HEK293 (cell line): ENCODE measurements around the gene ARHGAP35.

Source experiments
- CTCF ChIA-PET: fragments of 350-600 bp; formaldehyde crosslinking; extraction: SDS; loops from one replicate; lab custom pipeline; 2021; ENCODE audit warnings: antibody characterized with exemption; lab: Yijun Ruan, JAX
- POLR2A ChIA-PET: fragments of 300-600 bp; formaldehyde crosslinking; extraction: SDS; loops from one replicate; lab custom pipeline; 2020; ENCODE audit warnings: antibody characterized with exemption, inconsistent platforms; lab: Yijun Ruan, JAX
- H3K27ac ChIP-seq: fragments of 200-500 bp; sonication (Bioruptor generic); 2 replicates; pipeline ENCODE4 v1.5.1; 2014; ENCODE audit warnings: low read depth, low read length, control low read depth, inconsistent platforms; ENCODE audit errors: extremely low read depth
- H3K36me3 ChIP-seq, 2 experiments: fragments of 200-500 bp in 1 of 2; sonication (Bioruptor generic) in 1 of 2; 1 replicate in 1 of 2; 2 replicates in 1 of 2; pipeline ENCODE4 v1.5.1; 2014 to 2017; ENCODE audit warnings: inconsistent platforms in 2 of 2, low read length in 2 of 2; ENCODE audit not compliant: control insufficient read depth in 2 of 2, insufficient read depth in 1 of 2
- H3K4me1 ChIP-seq: fragments of 200-500 bp; sonication (Bioruptor generic); 2 replicates; pipeline ENCODE4 v1.5.1; 2014; ENCODE audit warnings: mild to moderate bottlenecking, low read length, inconsistent platforms; ENCODE audit not compliant: control insufficient read depth, insufficient read depth
- H3K4me3 ChIP-seq: 2 replicates; pipeline ENCODE4 v1.5.1; 2011; ENCODE audit warnings: low read depth, mild to moderate bottlenecking, control low read depth, low read length, moderate library complexity
- H3K9me3 ChIP-seq: fragments of 200-500 bp; sonication (Bioruptor generic); 2 replicates; pipeline ENCODE4 v1.5.1; 2014; ENCODE audit warnings: low read depth, low read length, inconsistent platforms; ENCODE audit not compliant: control insufficient read depth, insufficient read depth
- FEZF1 ChIP-seq: fragments of 450-650 bp; formaldehyde crosslinking; IDR thresholded peaks from 2 replicates; pipeline ENCODE4 v1.5.1; 2016; ENCODE audit warnings: missing biosample characterization, missing genetic modification characterization
- GLIS1 ChIP-seq: fragments of 450-650 bp; formaldehyde crosslinking; IDR thresholded peaks from 2 replicates; pipeline ENCODE4 v1.5.1; 2016; ENCODE audit warnings: missing biosample characterization, missing genetic modification characterization
- GLIS2 ChIP-seq: fragments of 450-650 bp; formaldehyde crosslinking; IDR thresholded peaks from 2 replicates; pipeline ENCODE4 v1.5.1; 2016; ENCODE audit warnings: missing biosample characterization, missing genetic modification characterization
- MZF1 ChIP-seq: fragments of 450-650 bp; formaldehyde crosslinking; IDR thresholded peaks from 2 replicates; pipeline ENCODE4 v1.5.1; 2017; ENCODE audit warnings: missing biosample characterization, missing genetic modification characterization, borderline replicate concordance
- SCRT2 ChIP-seq: fragments of 450-650 bp; formaldehyde crosslinking; IDR thresholded peaks from 2 replicates; pipeline ENCODE4 v1.5.1; 2016; ENCODE audit warnings: missing biosample characterization, missing genetic modification characterization
- SP7 ChIP-seq: fragments of 450-650 bp; formaldehyde crosslinking; IDR thresholded peaks from 2 replicates; pipeline ENCODE4 v1.5.1; 2016; ENCODE audit warnings: missing biosample characterization, missing genetic modification characterization
- YY2 ChIP-seq: fragments of 450-650 bp; formaldehyde crosslinking; IDR thresholded peaks from 2 replicates; pipeline ENCODE4 v1.5.1; 2016; ENCODE audit warnings: missing biosample characterization, missing genetic modification characterization
- ZNF157 ChIP-seq: fragments of 450-650 bp; formaldehyde crosslinking; IDR thresholded peaks from 2 replicates; pipeline ENCODE4 v1.5.1; 2016; ENCODE audit warnings: missing biosample characterization, missing genetic modification characterization
- ZNF221 ChIP-seq: fragments of 450-650 bp; formaldehyde crosslinking; IDR thresholded peaks from 2 replicates; pipeline ENCODE4 v1.5.1; 2017; ENCODE audit warnings: missing biosample characterization, missing genetic modification characterization, borderline replicate concordance
- ZNF223 ChIP-seq: fragments of 450-650 bp; formaldehyde crosslinking; IDR thresholded peaks from 2 replicates; pipeline ENCODE4 v1.5.1; 2016; ENCODE audit warnings: missing biosample characterization, missing genetic modification characterization
- ZNF311 ChIP-seq: fragments of 450-650 bp; formaldehyde crosslinking; IDR thresholded peaks from 2 replicates; pipeline ENCODE4 v1.5.1; 2017; ENCODE audit warnings: missing biosample characterization, missing genetic modification characterization, borderline replicate concordance
- ZNF560 ChIP-seq: fragments of 450-650 bp; formaldehyde crosslinking; IDR thresholded peaks from 2 replicates; pipeline ENCODE4 v1.5.1; 2017; ENCODE audit warnings: missing biosample characterization, missing genetic modification characterization, borderline replicate concordance
- ZNF561 ChIP-seq: fragments of 450-650 bp; IDR thresholded peaks from 2 replicates; pipeline ENCODE4 v1.5.1; 2018; ENCODE audit warnings: missing biosample characterization, missing genetic modification characterization, borderline replicate concordance
- ZNF600 ChIP-seq: fragments of 450-650 bp; formaldehyde crosslinking; IDR thresholded peaks from 2 replicates; pipeline ENCODE4 v1.5.1; 2016; ENCODE audit warnings: missing biosample characterization, missing genetic modification characterization
- ZSCAN16 ChIP-seq: fragments of 450-650 bp; formaldehyde crosslinking; IDR thresholded peaks from 2 replicates; pipeline ENCODE4 v1.5.1; 2016; ENCODE audit warnings: missing biosample characterization, missing genetic modification characterization
- ZXDB ChIP-seq: fragments of 450-650 bp; formaldehyde crosslinking; IDR thresholded peaks from 2 replicates; pipeline ENCODE4 v1.5.1; 2016; ENCODE audit warnings: missing biosample characterization, missing genetic modification characterization
- TF ChIP-seq, protein P1 (sequence below): fragments of 450-650 bp; formaldehyde crosslinking; IDR thresholded peaks from 2 replicates; pipeline ENCODE4 v1.5.1; 2016; ENCODE audit warnings: missing biosample characterization, missing genetic modification characterization
- TF ChIP-seq, protein P2 (sequence below): fragments of 450-650 bp; formaldehyde crosslinking; IDR thresholded peaks from 2 replicates; pipeline ENCODE4 v1.5.1; 2016; ENCODE audit warnings: missing biosample characterization, missing genetic modification characterization
- TF ChIP-seq, protein P3 (sequence below): fragments of 450-650 bp; formaldehyde crosslinking; IDR thresholded peaks from 2 replicates; pipeline ENCODE4 v1.5.1; 2016; ENCODE audit warnings: missing biosample characterization, missing genetic modification characterization
- TF ChIP-seq, protein P4 (sequence below): fragments of 450-650 bp; formaldehyde crosslinking; IDR thresholded peaks from 2 replicates; pipeline ENCODE4; 2016; ENCODE audit warnings: missing biosample characterization, missing genetic modification characterization

ARHGAP35 gene

DNA sequence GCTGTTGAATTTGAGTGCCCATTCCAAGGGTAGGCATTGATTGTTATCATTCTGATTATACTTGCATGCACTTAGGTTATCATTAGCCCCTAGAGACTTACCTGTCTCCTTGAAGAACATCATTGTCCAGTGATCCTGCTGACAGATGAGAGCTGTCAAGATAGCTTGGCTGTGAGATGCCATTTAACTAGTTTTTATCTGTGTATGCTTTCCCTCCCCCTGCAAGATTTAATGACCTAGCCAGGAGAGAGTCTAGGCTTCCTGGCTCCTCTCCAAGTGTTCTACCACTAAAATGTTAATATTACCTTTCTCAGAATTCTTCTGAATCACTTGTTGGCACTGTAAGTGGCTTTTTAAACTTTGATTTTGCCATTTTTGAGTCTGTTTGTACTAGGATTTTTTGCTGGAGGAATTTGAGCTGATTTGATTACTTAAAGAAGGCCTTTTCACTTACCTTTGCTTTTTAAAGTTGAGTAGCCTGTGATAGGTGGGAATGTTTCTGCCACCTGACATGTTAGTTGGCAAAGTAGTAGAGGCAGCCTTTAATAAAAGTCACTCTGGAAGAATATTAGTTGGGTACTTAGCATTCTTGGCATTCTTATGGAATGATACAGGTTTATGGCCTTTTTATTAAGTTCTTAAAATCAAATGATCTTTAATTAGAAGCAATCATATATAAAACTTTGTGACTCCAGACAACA, 41.1 kb downstream of the ARHGAP35 start (continued):
- TF ChIP-seq, protein P1, sequence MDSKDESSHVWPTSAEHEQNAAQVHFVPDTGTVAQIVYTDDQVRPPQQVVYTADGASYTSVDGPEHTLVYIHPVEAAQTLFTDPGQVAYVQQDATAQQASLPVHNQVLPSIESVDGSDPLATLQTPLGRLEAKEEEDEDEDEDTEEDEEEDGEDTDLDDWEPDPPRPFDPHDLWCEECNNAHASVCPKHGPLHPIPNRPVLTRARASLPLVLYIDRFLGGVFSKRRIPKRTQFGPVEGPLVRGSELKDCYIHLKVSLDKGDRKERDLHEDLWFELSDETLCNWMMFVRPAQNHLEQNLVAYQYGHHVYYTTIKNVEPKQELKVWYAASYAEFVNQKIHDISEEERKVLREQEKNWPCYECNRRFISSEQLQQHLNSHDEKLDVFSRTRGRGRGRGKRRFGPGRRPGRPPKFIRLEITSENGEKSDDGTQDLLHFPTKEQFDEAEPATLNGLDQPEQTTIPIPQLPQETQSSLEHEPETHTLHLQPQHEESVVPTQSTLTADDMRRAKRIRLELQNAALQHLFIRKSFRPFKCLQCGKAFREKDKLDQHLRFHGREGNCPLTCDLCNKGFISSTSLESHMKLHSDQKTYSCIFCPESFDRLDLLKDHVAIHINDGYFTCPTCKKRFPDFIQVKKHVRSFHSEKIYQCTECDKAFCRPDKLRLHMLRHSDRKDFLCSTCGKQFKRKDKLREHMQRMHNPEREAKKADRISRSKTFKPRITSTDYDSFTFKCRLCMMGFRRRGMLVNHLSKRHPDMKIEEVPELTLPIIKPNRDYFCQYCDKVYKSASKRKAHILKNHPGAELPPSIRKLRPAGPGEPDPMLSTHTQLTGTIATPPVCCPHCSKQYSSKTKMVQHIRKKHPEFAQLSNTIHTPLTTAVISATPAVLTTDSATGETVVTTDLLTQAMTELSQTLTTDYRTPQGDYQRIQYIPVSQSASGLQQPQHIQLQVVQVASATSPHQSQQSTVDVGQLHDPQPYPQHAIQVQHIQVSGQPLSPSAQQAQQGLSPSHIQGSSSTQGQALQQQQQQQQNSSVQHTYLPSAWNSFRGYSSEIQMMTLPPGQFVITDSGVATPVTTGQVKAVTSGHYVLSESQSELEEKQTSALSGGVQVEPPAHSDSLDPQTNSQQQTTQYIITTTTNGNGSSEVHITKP (tag by site-specific recombination), result peak; percentile 65
- TF ChIP-seq, protein P2, sequence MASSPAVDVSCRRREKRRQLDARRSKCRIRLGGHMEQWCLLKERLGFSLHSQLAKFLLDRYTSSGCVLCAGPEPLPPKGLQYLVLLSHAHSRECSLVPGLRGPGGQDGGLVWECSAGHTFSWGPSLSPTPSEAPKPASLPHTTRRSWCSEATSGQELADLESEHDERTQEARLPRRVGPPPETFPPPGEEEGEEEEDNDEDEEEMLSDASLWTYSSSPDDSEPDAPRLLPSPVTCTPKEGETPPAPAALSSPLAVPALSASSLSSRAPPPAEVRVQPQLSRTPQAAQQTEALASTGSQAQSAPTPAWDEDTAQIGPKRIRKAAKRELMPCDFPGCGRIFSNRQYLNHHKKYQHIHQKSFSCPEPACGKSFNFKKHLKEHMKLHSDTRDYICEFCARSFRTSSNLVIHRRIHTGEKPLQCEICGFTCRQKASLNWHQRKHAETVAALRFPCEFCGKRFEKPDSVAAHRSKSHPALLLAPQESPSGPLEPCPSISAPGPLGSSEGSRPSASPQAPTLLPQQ (tag by site-specific recombination), result no peak
- TF ChIP-seq ZNF561, result peak; percentile 54; the same call in 1 of the 2 replicates
- TF ChIP-seq, protein P3, sequence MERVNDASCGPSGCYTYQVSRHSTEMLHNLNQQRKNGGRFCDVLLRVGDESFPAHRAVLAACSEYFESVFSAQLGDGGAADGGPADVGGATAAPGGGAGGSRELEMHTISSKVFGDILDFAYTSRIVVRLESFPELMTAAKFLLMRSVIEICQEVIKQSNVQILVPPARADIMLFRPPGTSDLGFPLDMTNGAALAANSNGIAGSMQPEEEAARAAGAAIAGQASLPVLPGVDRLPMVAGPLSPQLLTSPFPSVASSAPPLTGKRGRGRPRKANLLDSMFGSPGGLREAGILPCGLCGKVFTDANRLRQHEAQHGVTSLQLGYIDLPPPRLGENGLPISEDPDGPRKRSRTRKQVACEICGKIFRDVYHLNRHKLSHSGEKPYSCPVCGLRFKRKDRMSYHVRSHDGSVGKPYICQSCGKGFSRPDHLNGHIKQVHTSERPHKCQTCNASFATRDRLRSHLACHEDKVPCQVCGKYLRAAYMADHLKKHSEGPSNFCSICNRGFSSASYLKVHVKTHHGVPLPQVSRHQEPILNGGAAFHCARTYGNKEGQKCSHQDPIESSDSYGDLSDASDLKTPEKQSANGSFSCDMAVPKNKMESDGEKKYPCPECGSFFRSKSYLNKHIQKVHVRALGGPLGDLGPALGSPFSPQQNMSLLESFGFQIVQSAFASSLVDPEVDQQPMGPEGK (tag by site-specific recombination), result peak; percentile 24; the same call in 1 of the 2 replicates
- TF ChIP-seq ZNF223, result no peak
- TF ChIP-seq GLIS1 (tag by site-specific recombination), result peak; percentile 80
- 0 out of 2 replicates have a peak, but pooled peaks have one; percentile 31 for TF ChIP-seq SP7 (tag by site-specific recombination)
- TF ChIP-seq ZNF221 (tag by site-specific recombination), result no peak
- 0 out of 2 replicates have a peak, but pooled peaks have one; percentile 11 for TF ChIP-seq SCRT2 (tag by site-specific recombination)
- peak; percentile 58 for TF ChIP-seq FEZF1 (tag by site-specific recombination)
- peak; percentile 53; the same call in 1 of the 2 replicates for TF ChIP-seq ZXDB (tag by site-specific recombination)

DNA sequence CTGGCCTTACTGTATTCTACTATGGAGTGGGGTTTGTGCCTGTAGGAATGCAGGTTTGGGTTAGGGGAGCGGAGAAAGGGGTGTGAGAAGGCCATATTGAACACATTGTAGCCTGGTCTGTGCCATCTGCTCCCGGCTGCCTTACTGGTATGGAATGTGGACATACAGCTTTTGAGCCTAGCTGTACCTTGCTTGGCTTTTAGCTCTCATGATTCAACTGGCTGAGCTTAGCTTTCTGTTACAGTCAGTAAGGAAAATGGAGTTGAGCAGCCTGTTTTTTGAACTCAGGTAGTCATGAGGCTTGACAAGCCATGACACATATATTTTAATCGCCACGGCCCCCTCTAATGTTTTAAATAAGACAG, 41.6 kb downstream of the ARHGAP35 start:
- H3K9me3 ChIP-seq, result no peaks in the 10 kb centered on the region
- no peak overlapping the region for H3K4me3 ChIP-seq
- TF ChIP-seq ZNF311, result no peak
- no peak for TF ChIP-seq ZSCAN16 (tag by site-specific recombination)
- no peak for TF ChIP-seq ZNF157 (tag by site-specific recombination)
- TF ChIP-seq ZNF600 (tag by site-specific recombination), result peak; percentile 78
- ChIA-PET CTCF (interaction anchor here (0.6 to 1.7 kb wide), 4 partner anchors 43 to 697 kb away, joined by 3 to 10 read pairs (median 4); no protein-coding TSS in a partner anchor), POLR2A (no interaction called here)
- H3K36me3 ChIP-seq, result no peaks in the 10 kb centered on the region; a peak in 1 of 3 replicates
- peaks cover 46% of the 10 kb centered on the region for H3K4me1 ChIP-seq
- peak overlapping the region; percentile 28; the same call in 1 of the 2 replicates for H3K27ac ChIP-seq

DNA sequence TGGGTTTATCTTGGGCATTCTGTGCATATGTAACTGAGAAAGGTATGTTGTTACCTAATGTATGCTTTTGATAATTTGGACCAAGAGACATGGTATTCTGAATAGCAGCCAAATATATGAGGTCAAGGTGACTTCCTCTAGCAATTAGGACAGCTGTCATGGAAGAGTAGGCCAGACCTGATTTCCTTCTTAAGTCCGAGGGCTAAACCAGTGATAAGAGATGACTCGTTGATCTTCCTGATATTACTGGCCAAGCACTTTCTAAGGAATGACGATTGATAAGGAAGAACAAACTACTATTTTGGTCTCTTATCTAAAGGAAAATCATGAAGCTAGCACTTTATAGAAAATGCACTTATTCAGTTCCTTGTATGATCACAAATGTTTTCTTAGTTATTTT, 42.7 kb downstream of the ARHGAP35 start:
- CTCF ChIA-PET, result interaction anchor here (0.5 to 1.7 kb wide), 2 partner anchors 88 to 136 kb away, joined by 7 to 10 read pairs; no protein-coding TSS in a partner anchor

More for the DNA sequence above, 42.7 kb downstream of the ARHGAP35 start:
- peaks cover 54% of the 10 kb centered on the region for H3K4me1 ChIP-seq
- TF ChIP-seq, protein P4, sequence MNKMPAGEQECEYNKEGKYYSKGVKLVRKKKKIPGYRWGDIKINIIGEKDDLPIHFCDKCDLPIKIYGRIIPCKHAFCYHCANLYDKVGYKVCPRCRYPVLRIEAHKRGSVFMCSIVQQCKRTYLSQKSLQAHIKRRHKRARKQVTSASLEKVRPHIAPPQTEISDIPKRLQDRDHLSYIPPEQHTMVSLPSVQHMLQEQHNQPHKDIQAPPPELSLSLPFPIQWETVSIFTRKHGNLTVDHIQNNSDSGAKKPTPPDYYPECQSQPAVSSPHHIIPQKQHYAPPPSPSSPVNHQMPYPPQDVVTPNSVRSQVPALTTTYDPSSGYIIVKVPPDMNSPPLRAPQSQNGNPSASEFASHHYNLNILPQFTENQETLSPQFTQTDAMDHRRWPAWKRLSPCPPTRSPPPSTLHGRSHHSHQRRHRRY, result no peak
- TF ChIP-seq, protein P1 (tag by site-specific recombination), result 0 out of 2 replicates have a peak, but pooled peaks have one; percentile 22
- no peak for TF ChIP-seq SP7 (tag by site-specific recombination)
- no peak for TF ChIP-seq YY2 (tag by site-specific recombination)
- TF ChIP-seq MZF1 (tag by site-specific recombination), result no peak
- TF ChIP-seq GLIS2 (tag by site-specific recombination), result no peak
- no peak for TF ChIP-seq ZNF560 (tag by site-specific recombination)
- H3K4me3 ChIP-seq, result no peak overlapping the region
- H3K9me3 ChIP-seq, result no peaks in the 10 kb centered on the region
- no peak overlapping the region for H3K27ac ChIP-seq
- POLR2A ChIA-PET, result no interaction called here
- H3K36me3 ChIP-seq, result no peaks in the 10 kb centered on the region; a peak in 1 of 3 replicates
